Nephron progenitor cell (in vitro differentiated cells): ENCODE measurements around the gene JARID2.

Experiments used
- DNase-seq: peaks from one replicate; pipeline ENCODE4 v3.0.0; 2021
- H3K27ac Mint-ChIP-seq: 2 replicates; pipeline ENCODE4 v1.8.0; 2021; ENCODE audit warnings: mild to moderate bottlenecking, moderate library complexity, mixed read lengths
- H3K27me3 Mint-ChIP-seq: 2 replicates; pipeline ENCODE4 v1.8.0; 2021; ENCODE audit warnings: mild to moderate bottlenecking, low read depth, mixed read lengths; ENCODE audit not compliant: poor library complexity
- H3K36me3 Mint-ChIP-seq: 2 replicates; pipeline ENCODE4 v1.8.0; 2021; ENCODE audit warnings: low read depth, mixed read lengths
- H3K4me1 Mint-ChIP-seq: 2 replicates; pipeline ENCODE4 v1.8.0; 2021; ENCODE audit warnings: mixed read lengths
- H3K4me3 Mint-ChIP-seq: 2 replicates; pipeline ENCODE4 v1.8.0; 2021; ENCODE audit warnings: mild to moderate bottlenecking, moderate library complexity, mixed read lengths
- H3K9me3 Mint-ChIP-seq: 2 replicates; pipeline ENCODE4 v1.8.0; 2021; ENCODE audit warnings: mild to moderate bottlenecking, moderate library complexity, mixed read lengths
- TF ChIP-seq, protein P1 (sequence below): fragments of 200-600 bp; sonication (generic); IDR thresholded peaks from 2 replicates; pipeline ENCODE4 v1.5.0; 2021; ENCODE audit warnings: antibody characterized with exemption

Gene JARID2

DNA sequence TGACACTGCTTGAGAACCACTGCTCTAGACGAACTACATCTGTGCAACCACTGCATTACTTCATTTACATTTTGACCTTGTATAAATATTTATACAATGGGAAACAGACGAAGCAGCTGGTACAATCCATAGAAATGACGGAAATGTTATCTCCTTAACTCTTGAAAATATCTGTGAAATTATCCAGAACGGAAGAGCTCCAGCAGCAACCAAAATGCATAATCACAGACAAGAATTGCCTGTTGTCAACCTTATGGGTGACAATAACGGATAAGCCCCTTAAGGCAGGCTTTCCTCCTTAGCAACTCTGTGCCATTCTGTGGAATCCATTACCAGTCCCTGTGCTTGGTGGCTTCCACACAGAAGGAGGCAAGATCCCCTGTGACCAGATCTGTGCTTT, 301.5 kb downstream of the JARID2 start:
- peaks cover 9% of the 10 kb centered on the region for H3K9me3 Mint-ChIP-seq

DNA sequence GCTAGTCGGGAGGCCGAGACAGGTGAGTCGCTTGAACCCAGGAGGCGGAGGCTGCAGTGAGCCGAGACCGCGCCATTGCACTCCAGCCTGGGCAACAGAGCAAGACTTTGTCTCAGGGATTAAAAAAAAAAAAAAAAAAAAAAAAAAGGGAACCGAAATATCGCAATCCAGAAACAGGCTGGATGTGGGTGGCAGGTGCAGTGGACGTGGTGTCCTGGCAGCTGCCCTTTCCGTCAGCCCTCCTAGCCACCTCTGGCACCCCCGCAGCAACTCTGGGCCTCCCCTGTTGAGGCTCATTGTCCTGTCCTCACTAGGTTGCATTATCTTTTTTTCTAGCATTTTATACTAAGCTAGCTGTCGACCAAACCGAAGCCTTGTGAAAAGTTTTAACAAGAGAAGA, 303.5 kb downstream of the JARID2 start:
- Mint-ChIP-seq H3K27me3 (no peaks in the 10 kb centered on the region), H3K36me3 (peaks cover 2% of the 10 kb centered on the region), H3K4me3 (no peak overlapping the region), H3K4me1 (peaks cover 23% of the 10 kb centered on the region), H3K9me3 (no peaks in the 10 kb centered on the region), H3K27ac (no peak overlapping the region)
- DNase-seq: no peak
- TF ChIP-seq, protein P1, sequence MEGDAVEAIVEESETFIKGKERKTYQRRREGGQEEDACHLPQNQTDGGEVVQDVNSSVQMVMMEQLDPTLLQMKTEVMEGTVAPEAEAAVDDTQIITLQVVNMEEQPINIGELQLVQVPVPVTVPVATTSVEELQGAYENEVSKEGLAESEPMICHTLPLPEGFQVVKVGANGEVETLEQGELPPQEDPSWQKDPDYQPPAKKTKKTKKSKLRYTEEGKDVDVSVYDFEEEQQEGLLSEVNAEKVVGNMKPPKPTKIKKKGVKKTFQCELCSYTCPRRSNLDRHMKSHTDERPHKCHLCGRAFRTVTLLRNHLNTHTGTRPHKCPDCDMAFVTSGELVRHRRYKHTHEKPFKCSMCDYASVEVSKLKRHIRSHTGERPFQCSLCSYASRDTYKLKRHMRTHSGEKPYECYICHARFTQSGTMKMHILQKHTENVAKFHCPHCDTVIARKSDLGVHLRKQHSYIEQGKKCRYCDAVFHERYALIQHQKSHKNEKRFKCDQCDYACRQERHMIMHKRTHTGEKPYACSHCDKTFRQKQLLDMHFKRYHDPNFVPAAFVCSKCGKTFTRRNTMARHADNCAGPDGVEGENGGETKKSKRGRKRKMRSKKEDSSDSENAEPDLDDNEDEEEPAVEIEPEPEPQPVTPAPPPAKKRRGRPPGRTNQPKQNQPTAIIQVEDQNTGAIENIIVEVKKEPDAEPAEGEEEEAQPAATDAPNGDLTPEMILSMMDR: no peak

More for the DNA sequence above, 301.5 kb downstream of the JARID2 start:
- Mint-ChIP-seq H3K4me3 (no peak overlapping the region), H3K4me1 (peaks cover 23% of the 10 kb centered on the region), H3K36me3 (peaks cover 8% of the 10 kb centered on the region), H3K27me3 (no peaks in the 10 kb centered on the region), H3K27ac (no peak overlapping the region)
- TF ChIP-seq, protein P1: no peak
- DNase-seq: no peak

DNA sequence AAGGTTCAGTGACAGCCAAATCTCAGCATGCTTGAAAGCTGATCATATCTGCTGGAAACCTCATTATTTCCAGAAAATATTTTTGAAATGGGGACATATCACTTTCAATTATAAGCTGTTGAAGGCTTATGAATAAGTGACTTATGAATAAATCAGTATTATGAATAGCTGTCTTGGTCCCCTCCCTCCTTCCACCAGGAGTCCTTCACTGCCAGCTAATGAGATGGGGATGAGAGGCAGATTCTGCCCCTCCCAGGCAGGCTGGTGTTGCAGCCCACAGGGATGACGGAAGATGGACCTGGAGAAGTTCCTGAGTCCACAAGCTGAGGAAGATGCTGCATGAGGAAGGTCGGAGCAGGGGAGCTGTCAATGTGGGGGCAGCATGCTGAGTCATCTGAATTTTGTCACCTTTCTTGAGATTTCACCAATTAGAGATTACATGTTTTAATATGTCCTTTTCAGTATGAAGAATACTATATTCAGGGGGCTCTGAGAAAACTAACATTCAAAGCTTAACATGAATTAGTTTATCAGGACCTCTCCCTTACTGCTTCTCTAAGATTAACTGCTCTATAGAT, 304.8 kb downstream of the JARID2 start:
- TF ChIP-seq, protein P1: no peak
- peaks cover 4% of the 10 kb centered on the region for H3K36me3 Mint-ChIP-seq
- H3K27me3 Mint-ChIP-seq: no peaks in the 10 kb centered on the region
- H3K9me3 Mint-ChIP-seq: no peaks in the 10 kb centered on the region
- no peak overlapping the region for H3K27ac Mint-ChIP-seq
- peaks cover 23% of the 10 kb centered on the region for H3K4me1 Mint-ChIP-seq
- H3K4me3 Mint-ChIP-seq: no peak overlapping the region
- no peak for DNase-seq

DNA sequence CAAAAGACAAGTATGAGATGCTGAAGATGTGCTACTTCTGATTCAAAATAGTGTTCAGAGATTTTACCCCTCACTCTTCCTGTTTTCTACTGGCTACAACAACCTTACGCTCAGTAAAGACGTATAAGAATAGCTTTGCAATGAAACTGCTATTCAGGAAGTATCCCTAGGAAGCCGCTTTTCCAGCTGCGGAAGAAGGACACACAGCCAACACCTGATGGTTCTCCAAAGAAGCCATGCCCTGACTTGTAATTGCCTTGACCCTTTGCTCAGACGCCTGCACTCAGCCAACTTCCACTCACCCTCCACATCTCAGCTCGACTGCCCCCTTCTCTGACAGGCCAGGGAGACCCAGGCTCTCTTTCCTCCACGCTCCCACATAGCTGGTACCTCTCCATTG, 305.4 kb downstream of the JARID2 start:
- TF ChIP-seq, protein P1: no peak
- no peaks in the 10 kb centered on the region for H3K27me3 Mint-ChIP-seq
- peaks cover 23% of the 10 kb centered on the region for H3K4me1 Mint-ChIP-seq
- no peak for DNase-seq
- peaks cover 4% of the 10 kb centered on the region for H3K36me3 Mint-ChIP-seq
- H3K4me3 Mint-ChIP-seq: no peak overlapping the region
- H3K27ac Mint-ChIP-seq: peak overlapping the region; percentile 78
- H3K9me3 Mint-ChIP-seq: no peaks in the 10 kb centered on the region

DNA sequence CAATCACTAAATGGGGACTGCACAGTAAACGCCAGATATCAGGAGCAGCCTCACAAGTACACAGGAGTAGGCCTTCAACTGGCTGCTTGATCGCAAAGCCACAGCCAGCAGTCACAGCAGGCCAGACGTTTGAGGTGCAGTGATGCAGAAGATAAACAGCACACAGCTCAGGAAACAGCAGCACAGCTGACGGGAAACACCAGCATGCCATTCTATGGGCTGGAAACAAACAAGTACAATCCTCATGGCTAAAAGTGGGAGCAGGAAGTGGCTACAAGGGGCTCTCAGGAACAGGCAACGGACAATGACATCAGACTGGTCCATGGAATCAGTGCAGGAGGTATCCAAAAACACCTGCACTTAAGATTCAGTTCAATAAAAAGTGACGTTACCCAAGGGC, 305.9 kb downstream of the JARID2 start:
- H3K27ac Mint-ChIP-seq: peak overlapping the region; percentile 78
- peaks cover 4% of the 10 kb centered on the region for H3K36me3 Mint-ChIP-seq
- no peak overlapping the region for H3K4me3 Mint-ChIP-seq
- peaks cover 27% of the 10 kb centered on the region for H3K4me1 Mint-ChIP-seq
- H3K9me3 Mint-ChIP-seq: no peaks in the 10 kb centered on the region
- TF ChIP-seq, protein P1: no peak
- peak; percentile 16 for DNase-seq
- H3K27me3 Mint-ChIP-seq: no peaks in the 10 kb centered on the region

DNA sequence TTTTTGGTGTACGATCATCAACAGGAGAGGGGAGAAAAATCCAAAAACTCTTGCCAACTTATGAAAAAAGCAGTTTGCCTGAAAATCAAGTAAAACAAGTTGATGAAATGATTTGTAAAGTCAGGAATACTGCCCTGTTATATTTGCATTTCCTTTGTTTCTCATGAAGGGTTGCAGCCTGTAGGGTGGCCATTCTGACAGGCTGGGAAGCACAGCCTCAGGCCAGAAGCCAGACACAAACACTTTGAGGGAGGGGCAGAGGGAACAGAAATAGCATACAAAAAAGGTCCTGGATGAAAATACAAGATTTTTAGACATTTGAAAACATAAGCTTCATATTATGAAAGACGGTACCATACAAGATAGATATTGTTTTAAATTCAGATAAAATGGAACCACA, 307.2 kb downstream of the JARID2 start:
- Mint-ChIP-seq H3K4me3 (no peak overlapping the region), H3K36me3 (peaks cover 4% of the 10 kb centered on the region), H3K27ac (no peak overlapping the region), H3K9me3 (no peaks in the 10 kb centered on the region), H3K4me1 (peaks cover 29% of the 10 kb centered on the region), H3K27me3 (no peaks in the 10 kb centered on the region)
- DNase-seq: no peak
- TF ChIP-seq, protein P1: no peak
